Neural progenitor cell (in vitro differentiated cells): ENCODE data around the gene BICDL1. TPM values are rescaled to one million over a fixed set of nuclear protein-coding genes. Genes with fewer than 3 reads are reported as not detected.

Experiments used
- DNase-seq: peaks from one replicate; pipeline ENCODE4 v3.0.0-alpha.2; 2016; ENCODE audit warnings: low spot score
- H2AFZ ChIP-seq: fragments of 200-600 bp; sonication (generic); replicated peaks from 2 replicates; pipeline ENCODE4 v1.6.1; 2016; ENCODE audit warnings: antibody characterized with exemption
- H3F3A ChIP-seq: fragments of 200-600 bp; sonication (generic); 2 replicates; pipeline ENCODE4 v1.6.1; 2016; ENCODE audit warnings: antibody characterized with exemption, low read depth
- H3K27ac ChIP-seq: fragments of 200-600 bp; sonication (generic); 2 replicates; pipeline ENCODE4 v1.5.1; 2016; ENCODE audit warnings: mild to moderate bottlenecking
- H3K27me3 ChIP-seq: fragments of 200-600 bp; sonication (generic); 2 replicates; pipeline ENCODE4 v1.6.1; 2016; ENCODE audit warnings: mild to moderate bottlenecking, moderate library complexity
- H3K36me3 ChIP-seq: fragments of 200-600 bp; sonication (generic); 2 replicates; pipeline ENCODE4 v1.5.1; 2016
- H3K4me1 ChIP-seq: fragments of 200-600 bp; sonication (generic); 2 replicates; pipeline ENCODE4 v1.6.1; 2016; ENCODE audit warnings: mixed run types
- H3K4me2 ChIP-seq: fragments of 200-600 bp; sonication (generic); 2 replicates; pipeline ENCODE4 v1.6.1; 2016
- H3K4me3 ChIP-seq: fragments of 200-600 bp; sonication (generic); 2 replicates; pipeline ENCODE4 v1.5.1; 2016
- H3K79me2 ChIP-seq: fragments of 200-600 bp; sonication (generic); 2 replicates; pipeline ENCODE4 v1.6.1; 2016; ENCODE audit warnings: low read depth
- H3K9ac ChIP-seq: fragments of 200-600 bp; sonication (generic); 2 replicates; pipeline ENCODE4 v1.6.1; 2016
- H3K9me3 ChIP-seq: fragments of 200-600 bp; sonication (generic); 2 replicates; pipeline ENCODE4 v1.5.1; 2016; ENCODE audit warnings: low read depth
- H4K20me1 ChIP-seq: fragments of 200-600 bp; sonication (generic); 2 replicates; pipeline ENCODE4 v1.6.1; 2016; ENCODE audit warnings: low read depth
- H3K27ac Mint-ChIP-seq: 3 replicates; pipeline ENCODE4 v1.8.0; 2021; ENCODE audit warnings: mixed read lengths
- H3K27me3 Mint-ChIP-seq: 2 replicates; pipeline ENCODE4 v1.8.0; 2022; ENCODE audit warnings: low read depth, mild to moderate bottlenecking, inconsistent platforms, moderate library complexity, mixed read lengths; ENCODE audit not compliant: insufficient read depth
- H3K36me3 Mint-ChIP-seq: 3 replicates; pipeline ENCODE4 v1.8.0; 2021; ENCODE audit warnings: mixed read lengths
- H3K4me1 Mint-ChIP-seq: 3 replicates; pipeline ENCODE4 v1.8.0; 2021; ENCODE audit warnings: mixed read lengths
- H3K4me3 Mint-ChIP-seq: 3 replicates; pipeline ENCODE4 v1.8.0; 2021; ENCODE audit warnings: mild to moderate bottlenecking, moderate library complexity, mixed read lengths
- H3K9me3 Mint-ChIP-seq: 3 replicates; pipeline ENCODE4 v1.8.0; 2020; ENCODE audit warnings: mixed read lengths
- CTCF ChIP-seq: fragments of 200-600 bp; sonication (generic); IDR thresholded peaks from 2 replicates; pipeline ENCODE4 v1.5.1; 2017; ENCODE audit warnings: antibody characterized with exemption, mild to moderate bottlenecking
- EZH2 ChIP-seq: fragments of 200-600 bp; sonication (generic); IDR thresholded peaks from 2 replicates; pipeline ENCODE4 v1.6.1; 2017; ENCODE audit warnings: antibody characterized with exemption, mild to moderate bottlenecking, moderate library complexity
- EZH2phosphoT487 ChIP-seq: fragments of 200-600 bp; sonication (generic); IDR thresholded peaks from 2 replicates; pipeline ENCODE4 v1.6.1; 2017; ENCODE audit warnings: antibody characterized with exemption
- total RNA-seq: library from RNA; depleted of rRNA; stranded (reverse); fragments of >200 nt; gene quantifications from 2 replicates; pipeline ENCODE4 v1.2.3, GENCODE V29; 2015; ENCODE audit warnings: low replicate concordance

Gene BICDL1
- total RNA-seq, 1 donor from 2014 or later: 3.8 TPM

- Histone ChIP-seq H3F3A (peaks cover 6% of the 10 kb centered on the region), H4K20me1 (peaks cover 19% of the 10 kb centered on the region), H3K4me3 (no peak overlapping the region), H3K79me2 (peaks cover 28% of the 10 kb centered on the region), H3K4me1 (no peaks in the 10 kb centered on the region), H3K27ac (no peak overlapping the region), H3K9ac (no peak overlapping the region), H2AFZ (no peak overlapping the region), H3K27me3 (no peaks in the 10 kb centered on the region), H3K36me3 (no peaks in the 10 kb centered on the region), H3K4me2 (no peak overlapping the region), H3K9me3 (no peaks in the 10 kb centered on the region)
- no peak for DNase-seq
- Mint-ChIP-seq H3K27me3 (peaks cover 3% of the 10 kb centered on the region), H3K36me3 (peaks cover 17% of the 10 kb centered on the region), H3K4me3 (no peak overlapping the region), H3K9me3 (no peaks in the 10 kb centered on the region), H3K27ac (no peak overlapping the region), H3K4me1 (peaks cover 10% of the 10 kb centered on the region)
- no peak for TF ChIP-seq EZH2
- TF ChIP-seq EZH2phosphoT487: no peak
- no peak for TF ChIP-seq CTCF
Observed at GRCh38 chr12:120103371-120103770, 114.3 kb downstream of the BICDL1 start.

- peaks cover 6% of the 10 kb centered on the region for H3F3A ChIP-seq
- Mint-ChIP-seq H3K9me3 (no peaks in the 10 kb centered on the region), H3K27ac (no peak overlapping the region), H3K36me3 (peaks cover 19% of the 10 kb centered on the region), H3K4me1 (peaks cover 13% of the 10 kb centered on the region), H3K4me3 (no peak overlapping the region), H3K27me3 (peaks cover 3% of the 10 kb centered on the region)
- DNase-seq: no peak
- no peak overlapping the region for H3K4me3 ChIP-seq
- H3K9me3 ChIP-seq: no peaks in the 10 kb centered on the region
- no peaks in the 10 kb centered on the region for H3K27me3 ChIP-seq
- H3K4me1 ChIP-seq: peaks cover 2% of the 10 kb centered on the region
- no peak overlapping the region for H3K4me2 ChIP-seq
- TF ChIP-seq CTCF (no peak), EZH2phosphoT487 (no peak), EZH2 (no peak)
- H3K9ac ChIP-seq: no peak overlapping the region
- H2AFZ ChIP-seq: no peak overlapping the region
- peaks cover 23% of the 10 kb centered on the region for H4K20me1 ChIP-seq
- no peaks in the 10 kb centered on the region for H3K36me3 ChIP-seq
- peaks cover 53% of the 10 kb centered on the region for H3K79me2 ChIP-seq
- no peak overlapping the region for H3K27ac ChIP-seq
Observed at GRCh38 chr12:120106151-120106550, 117.1 kb downstream of the BICDL1 start.

- H3K27me3 Mint-ChIP-seq: peaks cover 2% of the 10 kb centered on the region
- Histone ChIP-seq H4K20me1 (peaks cover 23% of the 10 kb centered on the region), H3K36me3 (no peaks in the 10 kb centered on the region), H3K27me3 (no peaks in the 10 kb centered on the region), H2AFZ (no peak overlapping the region), H3K79me2 (peaks cover 87% of the 10 kb centered on the region), H3K9ac (no peak overlapping the region), H3K9me3 (no peaks in the 10 kb centered on the region), H3K4me2 (no peak overlapping the region), H3K4me3 (no peak overlapping the region), H3F3A (peaks cover 6% of the 10 kb centered on the region), H3K27ac (no peak overlapping the region), H3K4me1 (peaks cover 4% of the 10 kb centered on the region)
- H3K4me3 Mint-ChIP-seq: no peak overlapping the region
- H3K36me3 Mint-ChIP-seq: peaks cover 23% of the 10 kb centered on the region
- H3K27ac Mint-ChIP-seq: no peak overlapping the region
- TF ChIP-seq EZH2: no peak
- TF ChIP-seq CTCF: no peak
- TF ChIP-seq EZH2phosphoT487: no peak
- H3K4me1 Mint-ChIP-seq: peaks cover 13% of the 10 kb centered on the region
- H3K9me3 Mint-ChIP-seq: no peaks in the 10 kb centered on the region
- DNase-seq: no peak
Observed at GRCh38 chr12:120109570-120110267, 120.7 kb downstream of the BICDL1 start.
